HepG2 (cell line): ENCODE results near the gene YY2. TPM values are rescaled to one million over a fixed set of nuclear protein-coding genes. Genes with fewer than 3 reads are reported as not detected.

ENCODE experiments used
- BRCA1 ChIP-seq: sonication (generic); formaldehyde crosslinking; IDR thresholded peaks from 2 replicates; pipeline ENCODE4 v1.4.0; 2020; ENCODE audit warnings: missing genetic modification reagents
- ETV5 ChIP-seq: IDR thresholded peaks from 2 replicates; pipeline ENCODE4 v1.6.1; 2018; ENCODE audit warnings: missing biosample characterization, missing genetic modification reagents, inconsistent platforms, borderline replicate concordance
- IRF2 ChIP-seq: IDR thresholded peaks from 2 replicates; pipeline ENCODE4 v1.6.1; 2018; ENCODE audit warnings: missing genetic modification reagents, missing compliant biosample characterization
- PAF1 ChIP-seq: IDR thresholded peaks from 2 replicates; pipeline ENCODE4 v1.6.1; 2016; ENCODE audit warnings: missing genetic modification reagents, missing compliant biosample characterization
- RFX1 ChIP-seq: fragments of 450-650 bp; IDR thresholded peaks from 2 replicates; pipeline ENCODE4 v1.6.1; 2017
- THAP11 ChIP-seq: IDR thresholded peaks from 2 replicates; pipeline ENCODE4 v1.6.1; 2016; ENCODE audit warnings: missing biosample characterization, missing genetic modification reagents
- ZBTB2 ChIP-seq: sonication (generic); formaldehyde crosslinking; IDR thresholded peaks from 2 replicates; pipeline ENCODE4 v1.8.0; 2022; ENCODE audit warnings: low read depth, missing genetic modification reagents
- ZBTB42 ChIP-seq: sonication (generic); formaldehyde crosslinking; IDR thresholded peaks from 2 replicates; pipeline ENCODE4 v1.5.0; 2020; ENCODE audit warnings: mild to moderate bottlenecking, missing genetic modification reagents
- ZHX1 ChIP-seq: sonication (generic); formaldehyde crosslinking; IDR thresholded peaks from 2 replicates; pipeline ENCODE4 v1.8.1; 2022; ENCODE audit warnings: low read depth, mild to moderate bottlenecking, missing genetic modification reagents
- ZNF530 ChIP-seq: sonication (generic); formaldehyde crosslinking; IDR thresholded peaks from 2 replicates; pipeline ENCODE4 v1.5.0; 2020; ENCODE audit warnings: low read depth, mild to moderate bottlenecking, missing genetic modification reagents
- ZNF766 ChIP-seq: sonication (generic); formaldehyde crosslinking; IDR thresholded peaks from 2 replicates; pipeline ENCODE4 v1.5.0; 2020; ENCODE audit warnings: missing genetic modification reagents, borderline replicate concordance
- ZNF768 ChIP-seq: sonication (generic); formaldehyde crosslinking; IDR thresholded peaks from 2 replicates; pipeline ENCODE4 v1.4.0; 2020; ENCODE audit warnings: missing genetic modification reagents
- polyA plus RNA-seq, 8 experiments: library from polyadenylated mRNA; depleted of rRNA in 3 of 8; stranded (reverse) in 7 of 8; unstranded in 1 of 8; fragments of >200 nt; fragmentation: Illumina TruSeq in 4 of 8; extraction: Trizol in 4 of 8; gene quantifications; 2 replicates each; pipeline versions ENCODE4 v1.2.1 to v1.2.3, GENCODE V29; 2011 to 2016; ENCODE audit warnings: low read depth in 4 of 8, missing spikeins in 1 of 8, mixed read lengths in 1 of 8; ENCODE audit not compliant: insufficient read depth in 1 of 8
- total RNA-seq, 5 experiments: library from RNA; depleted of rRNA; stranded (reverse); fragments of >200 nt; fragmentation: Illumina TruSeq; extraction: Trizol; gene quantifications; 2 replicates each; pipeline ENCODE4 v1.2.3, GENCODE V29; 2016; ENCODE audit warnings: low read depth in 1 of 5
- TF ChIP-seq, protein P1 (sequence below): fragments of 450-650 bp; IDR thresholded peaks from 2 replicates; pipeline ENCODE4 v1.6.1; 2016
- TF ChIP-seq, protein P2 (sequence below): sonication (generic); formaldehyde crosslinking; IDR thresholded peaks from 2 replicates; pipeline ENCODE4 v1.4.0; 2020; ENCODE audit warnings: missing genetic modification reagents, borderline replicate concordance
- TF ChIP-seq, protein P3 (sequence below): sonication (generic); formaldehyde crosslinking; IDR thresholded peaks from 2 replicates; pipeline ENCODE4 v1.8.1; 2023; ENCODE audit warnings: missing genetic modification reagents, mild to moderate bottlenecking, borderline replicate concordance
- TF ChIP-seq, protein P4 (sequence below): sonication (generic); formaldehyde crosslinking; IDR thresholded peaks from 2 replicates; pipeline ENCODE4 v1.4.0; 2020; ENCODE audit warnings: missing genetic modification reagents, mild to moderate bottlenecking, borderline replicate concordance

The YY2 gene
- total and polyA plus RNA-seq, 2 of the 13 experiments (the other 11 are each of a cell fraction or from before 2014, with no cell fraction given) = 0.34 to 0.44 TPM

- TF ChIP-seq, protein P1, sequence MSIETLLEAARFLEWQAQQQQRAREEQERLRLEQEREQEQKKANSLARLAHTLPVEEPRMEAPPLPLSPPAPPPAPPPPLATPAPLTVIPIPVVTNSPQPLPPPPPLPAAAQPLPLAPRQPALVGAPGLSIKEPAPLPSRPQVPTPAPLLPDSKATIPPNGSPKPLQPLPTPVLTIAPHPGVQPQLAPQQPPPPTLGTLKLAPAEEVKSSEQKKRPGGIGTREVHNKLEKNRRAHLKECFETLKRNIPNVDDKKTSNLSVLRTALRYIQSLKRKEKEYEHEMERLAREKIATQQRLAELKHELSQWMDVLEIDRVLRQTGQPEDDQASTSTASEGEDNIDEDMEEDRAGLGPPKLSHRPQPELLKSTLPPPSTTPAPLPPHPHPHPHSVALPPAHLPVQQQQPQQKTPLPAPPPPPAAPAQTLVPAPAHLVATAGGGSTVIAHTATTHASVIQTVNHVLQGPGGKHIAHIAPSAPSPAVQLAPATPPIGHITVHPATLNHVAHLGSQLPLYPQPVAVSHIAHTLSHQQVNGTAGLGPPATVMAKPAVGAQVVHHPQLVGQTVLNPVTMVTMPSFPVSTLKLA = no peak
- TF ChIP-seq, protein P2, sequence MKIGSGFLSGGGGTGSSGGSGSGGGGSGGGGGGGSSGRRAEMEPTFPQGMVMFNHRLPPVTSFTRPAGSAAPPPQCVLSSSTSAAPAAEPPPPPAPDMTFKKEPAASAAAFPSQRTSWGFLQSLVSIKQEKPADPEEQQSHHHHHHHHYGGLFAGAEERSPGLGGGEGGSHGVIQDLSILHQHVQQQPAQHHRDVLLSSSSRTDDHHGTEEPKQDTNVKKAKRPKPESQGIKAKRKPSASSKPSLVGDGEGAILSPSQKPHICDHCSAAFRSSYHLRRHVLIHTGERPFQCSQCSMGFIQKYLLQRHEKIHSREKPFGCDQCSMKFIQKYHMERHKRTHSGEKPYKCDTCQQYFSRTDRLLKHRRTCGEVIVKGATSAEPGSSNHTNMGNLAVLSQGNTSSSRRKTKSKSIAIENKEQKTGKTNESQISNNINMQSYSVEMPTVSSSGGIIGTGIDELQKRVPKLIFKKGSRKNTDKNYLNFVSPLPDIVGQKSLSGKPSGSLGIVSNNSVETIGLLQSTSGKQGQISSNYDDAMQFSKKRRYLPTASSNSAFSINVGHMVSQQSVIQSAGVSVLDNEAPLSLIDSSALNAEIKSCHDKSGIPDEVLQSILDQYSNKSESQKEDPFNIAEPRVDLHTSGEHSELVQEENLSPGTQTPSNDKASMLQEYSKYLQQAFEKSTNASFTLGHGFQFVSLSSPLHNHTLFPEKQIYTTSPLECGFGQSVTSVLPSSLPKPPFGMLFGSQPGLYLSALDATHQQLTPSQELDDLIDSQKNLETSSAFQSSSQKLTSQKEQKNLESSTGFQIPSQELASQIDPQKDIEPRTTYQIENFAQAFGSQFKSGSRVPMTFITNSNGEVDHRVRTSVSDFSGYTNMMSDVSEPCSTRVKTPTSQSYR = no peak
- peak; percentile 51 for TF ChIP-seq ETV5
- TF ChIP-seq RFX1 = no peak
- TF ChIP-seq, protein P3, sequence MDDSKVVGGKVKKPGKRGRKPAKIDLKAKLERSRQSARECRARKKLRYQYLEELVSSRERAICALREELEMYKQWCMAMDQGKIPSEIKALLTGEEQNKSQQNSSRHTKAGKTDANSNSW (CRISPR knock-in tag) = no peak
- TF ChIP-seq IRF2 = peak; percentile 58; the same call in 1 of the 2 replicates
- TF ChIP-seq, protein P4, sequence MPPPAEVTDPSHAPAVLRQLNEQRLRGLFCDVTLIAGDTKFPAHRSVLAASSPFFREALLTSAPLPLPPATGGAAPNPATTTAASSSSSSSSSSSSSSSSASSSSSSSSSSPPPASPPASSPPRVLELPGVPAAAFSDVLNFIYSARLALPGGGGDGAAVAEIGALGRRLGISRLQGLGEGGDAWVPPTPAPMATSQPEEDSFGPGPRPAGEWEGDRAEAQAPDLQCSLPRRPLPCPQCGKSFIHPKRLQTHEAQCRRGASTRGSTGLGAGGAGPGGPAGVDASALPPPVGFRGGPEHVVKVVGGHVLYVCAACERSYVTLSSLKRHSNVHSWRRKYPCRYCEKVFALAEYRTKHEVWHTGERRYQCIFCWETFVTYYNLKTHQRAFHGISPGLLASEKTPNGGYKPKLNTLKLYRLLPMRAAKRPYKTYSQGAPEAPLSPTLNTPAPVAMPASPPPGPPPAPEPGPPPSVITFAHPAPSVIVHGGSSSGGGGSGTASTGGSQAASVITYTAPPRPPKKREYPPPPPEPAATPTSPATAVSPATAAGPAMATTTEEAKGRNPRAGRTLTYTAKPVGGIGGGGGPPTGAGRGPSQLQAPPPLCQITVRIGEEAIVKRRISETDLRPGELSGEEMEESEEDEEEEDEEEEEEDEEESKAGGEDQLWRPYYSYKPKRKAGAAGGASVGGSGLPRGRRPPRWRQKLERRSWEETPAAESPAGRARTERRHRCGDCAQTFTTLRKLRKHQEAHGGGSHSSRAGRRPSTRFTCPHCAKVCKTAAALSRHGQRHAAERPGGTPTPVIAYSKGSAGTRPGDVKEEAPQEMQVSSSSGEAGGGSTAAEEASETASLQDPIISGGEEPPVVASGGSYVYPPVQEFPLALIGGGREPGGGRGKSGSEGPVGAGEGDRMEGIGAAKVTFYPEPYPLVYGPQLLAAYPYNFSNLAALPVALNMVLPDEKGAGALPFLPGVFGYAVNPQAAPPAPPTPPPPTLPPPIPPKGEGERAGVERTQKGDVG (CRISPR knock-in tag) = no peak
- peak; percentile 92 for TF ChIP-seq THAP11 (CRISPR knock-in tag)
- TF ChIP-seq BRCA1 (CRISPR knock-in tag) = 0 out of 2 replicates have a peak, but pooled peaks have one; percentile 46
- TF ChIP-seq ZNF766 = no peak
- no peak for TF ChIP-seq ZNF530
- no peak for TF ChIP-seq PAF1 (CRISPR knock-in tag)
- TF ChIP-seq ZBTB2 (CRISPR knock-in tag) = no peak
- TF ChIP-seq ZNF768 (CRISPR knock-in tag) = peak; percentile 68
- TF ChIP-seq ZBTB42 = peak; percentile 66; the same call in 1 of the 2 replicates
- peak; percentile 29; the same call in 1 of the 2 replicates for TF ChIP-seq ZHX1 (CRISPR knock-in tag)
Measured at GRCh38 chrX:21839334-21840192, 16.2 kb upstream of the YY2 start, which contains the start of gene MBTPS2 (continued).
